PC-3 (cell line): ENCODE measurements around the gene PLK5.

Source experiments
- CTCF ChIP-seq: fragments of 300-600 bp; sonication (generic); conservative IDR thresholded peaks from 2 replicates; pipeline ENCODE4 v1.5.1; 2017; ENCODE audit warnings: antibody characterized with exemption, low read depth, mild to moderate bottlenecking, low read length
- EZH2phosphoT487 ChIP-seq: fragments of 300-600 bp; sonication (generic); IDR thresholded peaks from 2 replicates; pipeline ENCODE4 v1.6.1; 2018; ENCODE audit warnings: mild to moderate bottlenecking, antibody characterized with exemption, low read length, borderline replicate concordance

DNA sequence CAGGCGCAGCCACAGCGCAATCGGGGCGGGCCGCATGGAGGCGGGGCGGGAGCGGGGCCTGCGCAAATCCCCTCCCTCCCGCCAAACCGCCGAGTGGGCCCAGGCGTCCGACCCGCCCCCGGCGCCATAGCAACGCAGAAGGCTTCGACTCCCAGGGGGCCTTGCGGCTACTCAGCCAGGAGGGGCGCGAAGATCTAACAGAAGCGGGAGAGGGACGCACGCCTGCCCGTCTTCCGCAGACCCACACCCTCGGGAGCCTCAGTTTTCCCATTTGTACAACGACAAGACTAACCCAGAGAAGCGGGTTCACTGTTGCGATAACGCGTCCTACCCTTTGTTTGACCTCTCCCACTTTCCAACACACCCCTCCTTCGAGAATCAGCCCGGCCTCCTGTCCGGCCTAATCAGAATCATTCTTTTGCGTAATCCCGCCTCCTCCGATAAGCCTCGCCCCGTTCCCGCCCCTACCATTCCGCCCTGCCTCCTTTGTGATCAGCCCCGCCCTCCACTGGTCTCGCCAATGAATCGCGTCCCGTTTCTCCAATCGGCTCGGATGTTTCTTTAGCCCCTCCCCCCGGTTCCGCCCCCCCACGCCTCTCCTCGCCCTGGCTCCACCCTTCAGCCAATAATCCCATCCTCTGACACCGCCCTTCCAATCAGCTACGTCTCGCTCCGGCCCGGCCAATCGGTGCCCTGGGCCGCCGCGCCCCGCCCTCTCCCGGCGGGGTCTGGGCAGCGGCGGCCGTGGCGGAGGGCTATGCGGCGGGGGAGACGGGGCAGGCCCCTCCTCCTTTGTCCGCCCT lies 33.4 kb upstream of the PLK5 start, which contains the start of gene PCSK4:
- TF ChIP-seq CTCF (no peak), EZH2phosphoT487 (no peak)
